Left hindlimb (tissue), 1 donor: ENCODE data around the gene RANBP3.
A peak's percentile ranks its signal among the peaks of the same experiment; 100 is the strongest.
"Not testable (repeated sequence)": the region's sequence is repeated elsewhere in the genome, so short reads cannot be mapped to it uniquely, and the experiment has no call there.

Experiments used
- DNase-seq: peaks from one replicate; pipeline ENCODE4 v3.0.0-alpha.2; 2018

The RANBP3 gene

GRCh38 chr19:5977785-5978605 is at the start of gene RANBP3:
Gene RANBP3 (minus strand): TSS chr19:5978140. CDS start chr19:5978082, 58 bp downstream.
- peak; percentile 100 for DNase-seq

GRCh38 chr19:6026390-6027227 is 48.7 kb upstream of the RANBP3 start:
- no peak for DNase-seq

- DNase-seq: not testable (repeated sequence)
These were observed 46.8 kb upstream of the RANBP3 start for GRCh38 chr19:6024756-6025155.

- DNase-seq: no peak
These were observed 46.0 kb upstream of the RANBP3 start for GRCh38 chr19:6023936-6024335.

DNA sequence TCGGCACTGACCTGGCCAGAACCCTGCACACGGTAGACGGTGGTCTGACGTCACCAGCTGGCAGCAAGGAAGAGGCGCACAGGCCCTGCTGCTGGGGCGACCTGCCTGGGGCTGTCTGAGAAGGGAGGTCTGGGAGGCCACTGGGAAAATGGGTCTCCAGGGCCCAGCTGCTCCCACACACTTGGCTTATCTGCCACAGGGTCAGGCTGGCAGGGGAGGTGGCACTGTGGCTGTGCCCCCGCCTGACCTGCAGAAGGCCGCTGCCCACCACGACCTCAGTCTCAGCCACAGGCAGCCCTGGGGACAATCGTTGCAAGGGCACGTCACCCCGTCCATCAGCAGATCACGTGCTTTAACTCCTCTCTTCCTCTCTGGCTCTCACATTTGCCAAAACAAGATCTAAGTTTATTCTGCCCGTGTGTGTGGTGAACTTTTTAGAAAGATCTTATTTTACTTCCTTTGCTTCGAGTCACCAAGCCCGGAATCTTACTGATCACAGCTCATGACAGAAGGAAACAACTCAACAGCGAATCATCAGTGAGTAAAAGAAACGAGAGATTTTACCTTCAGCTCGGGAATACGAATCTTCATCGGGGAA is 45.2 kb upstream of the RANBP3 start:
- no peak for DNase-seq

DNA sequence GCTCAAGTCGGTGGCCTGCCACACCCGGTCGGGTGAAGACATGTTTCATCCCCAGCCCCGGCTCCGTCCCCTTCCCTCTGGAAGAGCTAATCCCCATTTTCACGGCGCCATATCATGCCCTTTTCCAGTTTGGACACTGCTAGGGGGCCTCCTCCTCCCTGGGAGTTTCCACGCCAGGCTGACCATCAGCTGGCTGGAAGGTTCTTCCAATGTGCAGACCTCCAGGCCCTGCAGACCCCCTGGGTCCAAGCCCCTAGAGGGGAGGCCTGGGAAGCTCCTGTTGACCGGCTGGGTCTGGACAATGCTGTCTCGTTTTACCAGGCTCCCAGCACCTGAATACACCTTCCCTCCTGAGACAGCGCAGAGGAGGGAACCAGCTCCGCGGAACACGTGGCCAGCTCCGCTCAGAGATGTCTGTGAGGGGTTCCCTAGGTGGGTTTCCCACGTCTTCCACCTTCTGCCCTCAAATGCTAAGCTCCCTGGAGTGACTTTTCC is 44.7 kb upstream of the RANBP3 start:
- DNase-seq: no peak

DNA sequence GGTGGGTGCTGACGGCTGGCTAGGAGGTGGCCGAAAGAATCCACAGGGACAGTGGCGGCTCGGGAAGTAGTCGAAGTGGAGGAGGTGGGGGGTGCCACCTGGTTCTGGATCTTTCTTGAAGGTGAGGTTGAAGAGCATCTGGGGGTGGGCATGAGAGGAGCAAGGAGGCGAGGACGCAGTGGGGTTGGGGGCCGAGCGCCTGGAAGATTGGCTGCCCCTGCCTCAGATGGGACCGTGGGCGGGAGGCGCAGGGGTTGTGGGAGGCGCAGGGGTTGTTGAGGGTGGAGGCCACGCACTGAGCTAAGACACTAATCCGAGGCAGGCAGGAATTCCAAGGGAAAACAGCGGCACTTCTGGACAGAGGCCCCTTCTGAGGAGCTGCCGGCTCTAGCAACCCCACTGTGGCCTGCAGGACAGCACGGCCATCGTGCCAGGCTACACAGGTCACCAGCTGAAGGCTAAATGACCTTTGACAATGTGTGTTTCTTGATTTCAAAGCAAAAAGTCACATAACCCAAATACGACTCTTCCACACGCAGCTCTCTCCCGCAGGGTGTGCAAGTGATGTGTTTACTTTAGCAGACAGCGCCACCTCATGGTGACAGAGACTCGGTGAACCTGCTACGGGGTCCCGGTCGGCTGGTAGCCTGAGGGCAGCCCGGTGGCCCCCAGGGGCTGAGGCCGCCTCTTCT is 44.1 kb upstream of the RANBP3 start:
- DNase-seq: peak; percentile 82

DNA sequence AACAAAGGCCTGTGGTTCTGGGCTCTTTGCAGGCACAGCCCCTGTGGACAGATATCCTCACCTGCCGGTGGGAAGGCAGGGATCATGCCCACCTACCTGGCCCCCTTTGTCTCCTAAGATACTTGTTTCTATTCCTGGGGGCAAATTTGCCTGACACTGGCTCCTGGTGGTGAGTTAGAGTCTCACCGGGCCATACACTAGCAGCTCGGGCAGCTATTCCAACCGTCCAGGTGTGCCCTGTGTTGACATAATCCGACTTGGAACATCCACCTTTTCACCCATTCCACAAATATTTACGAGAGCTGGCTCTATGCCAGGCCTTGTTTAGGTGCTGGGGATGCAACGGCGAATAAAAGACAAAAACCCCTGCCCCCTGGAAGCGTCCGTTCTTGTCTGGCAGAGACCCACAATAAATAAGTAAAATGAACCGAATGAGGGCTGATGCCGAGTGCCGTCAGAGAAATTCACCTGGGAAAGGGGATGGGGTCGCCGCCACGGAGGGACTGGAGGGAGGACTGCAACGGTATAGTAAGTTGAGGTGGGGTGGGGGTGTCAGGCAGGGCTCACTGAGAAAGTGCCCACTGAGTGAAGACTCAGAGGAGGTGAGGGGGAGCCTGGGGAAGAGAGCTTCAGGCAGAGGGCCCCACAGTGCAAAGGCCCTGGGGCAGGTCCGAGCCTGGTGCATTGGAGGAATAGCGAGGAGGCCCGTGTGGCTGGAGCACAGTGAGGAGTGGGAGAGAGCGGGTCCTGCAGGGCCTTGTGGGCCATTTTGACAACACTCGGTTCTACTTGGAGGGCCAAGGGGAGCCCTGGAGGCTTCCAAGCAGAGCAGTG is 43.2 kb upstream of the RANBP3 start:
- DNase-seq: no peak

DNA sequence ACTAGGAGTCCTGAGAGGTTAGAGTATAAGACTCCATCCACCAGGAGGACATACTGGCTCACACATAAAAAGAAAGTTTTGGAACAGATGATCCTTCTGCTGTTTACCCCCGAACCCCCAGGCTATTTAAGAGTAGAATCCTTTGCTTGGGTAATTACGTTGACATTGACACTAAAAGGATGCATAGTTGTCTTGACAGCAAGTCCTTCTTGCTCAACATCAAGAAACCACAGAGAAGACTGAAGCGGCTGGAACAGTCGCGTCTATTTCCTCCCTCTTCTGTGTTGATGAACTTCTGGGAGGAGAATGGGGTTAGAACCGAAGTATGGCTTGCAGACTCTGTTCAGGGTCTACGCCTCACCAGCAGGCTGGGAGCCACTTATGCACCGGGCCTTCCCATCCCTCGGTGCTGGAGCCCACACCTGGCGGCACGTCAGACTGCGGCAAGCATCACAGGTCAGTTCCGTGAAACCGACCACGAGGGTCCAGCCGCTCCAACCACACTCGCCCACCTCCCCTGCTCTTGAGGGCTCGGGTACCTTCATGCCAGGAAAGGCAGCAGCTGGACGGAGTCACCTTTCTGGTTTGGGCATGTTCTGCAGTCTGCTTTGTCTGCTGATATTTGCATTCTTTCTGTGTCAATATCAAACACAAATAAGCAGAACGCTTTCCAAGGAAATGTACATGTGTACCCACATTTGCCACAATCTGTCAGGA is 42.4 kb upstream of the RANBP3 start:
- no peak for DNase-seq

DNA sequence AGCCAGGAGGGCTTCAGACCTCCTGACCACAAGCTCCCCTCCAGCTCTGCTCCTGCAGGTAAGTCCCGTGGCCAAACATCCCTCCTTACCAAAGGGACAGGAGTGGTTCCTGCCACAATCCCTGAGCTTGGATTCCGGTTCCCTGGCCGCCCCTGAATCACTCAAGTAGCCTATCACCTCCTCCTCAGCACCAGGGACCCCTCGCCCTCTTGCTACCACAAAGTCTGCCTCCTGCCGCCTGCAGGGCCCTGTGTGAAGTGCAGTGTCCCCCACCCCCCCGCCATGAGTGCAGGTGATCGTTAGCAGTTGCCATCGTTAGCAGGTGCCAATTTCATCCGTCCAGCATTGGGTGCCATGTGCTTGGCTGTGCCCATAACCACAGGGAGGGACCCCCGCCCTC is 40.8 kb upstream of the RANBP3 start:
- DNase-seq: no peak

GRCh38 chr19:6017576-6017975 is 39.6 kb upstream of the RANBP3 start:
- no peak for DNase-seq

GRCh38 chr19:6015841-6016545 is 38.1 kb upstream of the RANBP3 start:
- no peak for DNase-seq

GRCh38 chr19:6014551-6015135 is 36.7 kb upstream of the RANBP3 start:
- DNase-seq: no peak

- peak; percentile 8 for DNase-seq
These were observed 34.7 kb upstream of the RANBP3 start for GRCh38 chr19:6012426-6013170.

DNA sequence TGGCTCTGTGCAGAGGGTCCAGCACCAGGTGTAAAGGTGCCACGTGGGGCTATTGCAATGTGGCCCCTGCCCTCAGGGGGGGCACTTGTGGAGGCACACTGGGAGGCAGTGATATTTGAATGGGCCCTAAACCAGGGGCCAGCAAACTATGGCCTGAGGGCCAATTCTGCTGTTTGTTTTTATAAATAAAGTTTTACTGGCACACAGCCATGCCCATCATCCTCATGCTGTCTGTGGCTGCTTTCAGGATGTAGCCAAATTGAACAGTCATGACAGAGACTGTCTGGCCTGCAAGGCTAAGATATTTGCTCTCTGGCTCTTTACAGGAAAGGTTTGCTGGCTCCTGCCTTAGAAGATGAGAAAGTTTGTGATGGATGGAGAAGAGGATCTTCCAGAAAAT is 33.9 kb upstream of the RANBP3 start:
- no peak for DNase-seq

DNA sequence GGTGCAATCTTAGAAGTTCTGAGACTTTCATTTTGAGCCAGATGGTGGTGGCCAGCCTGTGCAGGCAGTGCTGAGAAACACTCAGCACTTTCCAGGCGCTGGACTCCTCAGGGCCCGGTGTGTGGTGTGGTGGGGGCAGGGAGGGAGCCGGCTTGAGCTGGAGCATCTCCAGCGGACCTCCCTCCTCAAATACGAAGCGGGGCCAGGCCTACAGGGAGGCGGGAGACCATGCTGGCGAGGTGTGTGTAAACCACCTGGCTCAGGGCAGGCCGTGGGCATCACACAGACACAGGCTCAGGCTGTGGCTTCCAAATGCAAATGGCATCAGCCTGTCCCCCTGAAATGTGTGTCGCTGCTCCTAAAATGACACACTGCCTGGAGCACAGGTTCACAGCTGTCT is 33.3 kb upstream of the RANBP3 start:
- no peak for DNase-seq

GRCh38 chr19:6010107-6010506 is 32.2 kb upstream of the RANBP3 start:
- DNase-seq: no peak

DNA sequence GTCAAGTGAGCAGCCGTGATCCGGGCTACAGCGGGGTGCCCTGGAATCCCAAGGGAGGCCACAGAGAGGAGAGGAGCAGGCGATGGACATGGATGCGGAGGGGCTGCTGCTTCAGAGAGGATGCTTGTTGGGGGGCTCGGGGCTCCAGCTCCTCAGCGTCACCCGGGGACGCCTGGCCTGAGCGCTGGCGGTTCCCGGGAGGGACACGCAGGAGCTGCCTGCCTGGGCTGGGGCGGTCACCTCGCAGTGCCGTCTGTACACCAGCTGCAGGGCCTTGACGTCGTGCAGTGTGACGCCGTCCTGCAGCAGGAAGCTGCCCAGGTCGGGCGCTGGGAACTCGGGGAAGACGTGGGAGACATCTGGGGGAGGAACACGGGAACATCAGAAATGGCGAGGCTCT is 29.9 kb upstream of the RANBP3 start:
- DNase-seq: peak; percentile 19

DNA sequence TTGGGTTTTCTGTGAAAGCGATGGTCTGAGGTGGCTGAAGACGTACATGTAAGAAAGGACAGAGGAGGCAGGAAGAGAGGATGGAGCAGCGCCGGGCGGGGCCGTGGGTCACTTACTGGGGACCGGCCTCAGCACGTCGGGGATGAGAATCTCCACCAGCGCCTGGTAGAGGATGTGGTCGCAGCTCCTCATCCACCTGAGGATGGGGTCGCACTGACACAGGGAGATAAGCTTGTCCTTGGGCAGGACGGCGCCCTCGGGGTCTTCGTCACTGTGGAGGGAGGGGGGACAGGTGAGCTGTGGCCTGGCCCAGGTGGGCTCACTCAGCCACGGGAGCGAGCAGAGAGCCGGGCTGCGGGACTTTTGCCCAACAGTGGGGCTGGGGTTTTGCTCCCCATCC is 29.0 kb upstream of the RANBP3 start:
- peak; percentile 14 for DNase-seq
